ENCODE results near the gene CABCOCO1. TPM values are rescaled to one million over a fixed set of nuclear protein-coding genes. Genes with fewer than 3 reads are reported as not detected.
"Not testable (repeated sequence)": the region's sequence is repeated elsewhere in the genome, so short reads cannot be mapped to it uniquely, and the experiment has no call there.

The CABCOCO1 gene
- total RNA-seq, 4 donors from 2014 or later, result not detected

DNA sequence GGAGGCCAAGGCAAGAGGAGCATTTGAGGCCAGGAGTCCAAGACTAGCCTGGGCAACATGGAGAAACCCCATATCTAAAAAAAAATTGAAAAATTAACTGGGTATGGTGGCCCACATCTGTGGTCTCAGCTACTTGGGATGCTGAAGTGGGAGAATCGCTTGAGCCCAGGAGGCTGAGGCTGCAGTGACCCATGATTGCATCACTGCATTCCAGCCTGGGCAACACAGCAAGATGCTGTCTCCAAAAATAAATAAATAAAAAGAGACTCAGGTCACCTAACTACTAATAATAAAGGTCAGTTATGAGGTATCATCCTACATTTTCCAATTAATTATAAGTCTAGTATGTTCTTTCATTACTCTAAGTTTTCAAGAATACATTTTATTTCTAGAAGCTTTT, 20.6 kb downstream of the CABCOCO1 start:
- H3K4me1 ChIP-seq, result no peaks in the 10 kb centered on the region
- 87% methylated on average over 1 of the region's 1 CpG for WGBS
- no peaks in the 10 kb centered on the region for H3K9me3 ChIP-seq

DNA sequence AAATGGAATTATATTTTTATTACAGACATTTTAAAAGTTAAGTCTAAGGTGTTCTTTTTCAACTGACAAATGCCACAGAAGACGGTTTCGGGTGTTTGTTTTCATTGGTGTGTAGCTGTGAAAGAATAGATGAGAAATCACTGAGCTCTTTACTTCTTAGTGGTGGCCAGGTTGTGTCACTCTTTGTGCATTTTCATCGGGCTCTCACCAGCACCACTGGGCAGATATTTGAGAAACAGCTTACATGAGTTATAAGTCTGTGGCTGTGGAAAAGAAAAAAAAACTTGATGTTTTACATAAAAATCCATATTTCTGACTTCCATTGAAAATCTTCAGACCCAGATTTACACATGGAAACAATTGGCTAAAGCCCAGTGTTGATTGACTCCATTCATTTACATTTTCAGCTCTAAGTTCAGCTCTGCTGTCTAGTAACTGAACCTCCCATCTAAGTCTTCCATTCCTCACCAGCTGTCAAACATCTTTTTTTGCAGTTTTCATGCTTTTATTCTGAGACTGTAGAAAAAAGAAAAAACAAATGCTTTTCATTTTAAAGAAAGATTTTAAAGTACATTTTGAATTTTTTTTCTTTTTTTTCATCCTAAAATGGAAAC, 22.3 kb downstream of the CABCOCO1 start:
- no peak overlapping the region for H3K27ac ChIP-seq
- no peaks in the 10 kb centered on the region for H3K36me3 ChIP-seq
- H3K9me3 ChIP-seq, result no peaks in the 10 kb centered on the region
- TF ChIP-seq, protein P1, sequence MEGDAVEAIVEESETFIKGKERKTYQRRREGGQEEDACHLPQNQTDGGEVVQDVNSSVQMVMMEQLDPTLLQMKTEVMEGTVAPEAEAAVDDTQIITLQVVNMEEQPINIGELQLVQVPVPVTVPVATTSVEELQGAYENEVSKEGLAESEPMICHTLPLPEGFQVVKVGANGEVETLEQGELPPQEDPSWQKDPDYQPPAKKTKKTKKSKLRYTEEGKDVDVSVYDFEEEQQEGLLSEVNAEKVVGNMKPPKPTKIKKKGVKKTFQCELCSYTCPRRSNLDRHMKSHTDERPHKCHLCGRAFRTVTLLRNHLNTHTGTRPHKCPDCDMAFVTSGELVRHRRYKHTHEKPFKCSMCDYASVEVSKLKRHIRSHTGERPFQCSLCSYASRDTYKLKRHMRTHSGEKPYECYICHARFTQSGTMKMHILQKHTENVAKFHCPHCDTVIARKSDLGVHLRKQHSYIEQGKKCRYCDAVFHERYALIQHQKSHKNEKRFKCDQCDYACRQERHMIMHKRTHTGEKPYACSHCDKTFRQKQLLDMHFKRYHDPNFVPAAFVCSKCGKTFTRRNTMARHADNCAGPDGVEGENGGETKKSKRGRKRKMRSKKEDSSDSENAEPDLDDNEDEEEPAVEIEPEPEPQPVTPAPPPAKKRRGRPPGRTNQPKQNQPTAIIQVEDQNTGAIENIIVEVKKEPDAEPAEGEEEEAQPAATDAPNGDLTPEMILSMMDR (IDR thresholded peaks at IDR 0.05), result no peak
- TF ChIP-seq POLR2A (IDR thresholded peaks at IDR 0.05), result no peak
- WGBS, result 87% methylated on average over 3 of the region's 3 CpGs
- no peak for DNase-seq (ENCODE audit: low spot score in 2 of 2)
- no peak overlapping the region for H3K4me3 ChIP-seq
- H3K4me1 ChIP-seq, result no peaks in the 10 kb centered on the region
- H3K27me3 ChIP-seq, result no peaks in the 10 kb centered on the region

More for the DNA sequence above, 20.6 kb downstream of the CABCOCO1 start:
- no peak for DNase-seq (ENCODE audit: low spot score in 2 of 2)
- Histone ChIP-seq H3K27me3 (no peaks in the 10 kb centered on the region), H3K36me3 (no peaks in the 10 kb centered on the region), H3K27ac (no peak overlapping the region), H3K4me3 (no peak overlapping the region)
- TF ChIP-seq, protein P1 (IDR thresholded peaks at IDR 0.05), result no peak
- TF ChIP-seq POLR2A (IDR thresholded peaks at IDR 0.05), result no peak
- no peak for TF ChIP-seq EP300 (IDR thresholded peaks at IDR 0.05)
- TF ChIP-seq POLR2AphosphoS5 (IDR thresholded peaks at IDR 0.05), result no peak

GRCh38 chr10:61688551-61689308, 26.0 kb downstream of the CABCOCO1 start:
- Histone ChIP-seq H3K4me1 (no peaks in the 10 kb centered on the region), H3K4me3 (no peak overlapping the region), H3K9me3 (no peaks in the 10 kb centered on the region), H3K36me3 (no peaks in the 10 kb centered on the region), H3K27ac (no peak overlapping the region), H3K27me3 (no peaks in the 10 kb centered on the region)
- no peak for DNase-seq (ENCODE audit: low spot score in 2 of 2)
- TF ChIP-seq POLR2A (IDR thresholded peaks at IDR 0.05), result no peak
- no peak for TF ChIP-seq POLR2AphosphoS5 (IDR thresholded peaks at IDR 0.05)
- TF ChIP-seq, protein P1 (IDR thresholded peaks at IDR 0.05), result no peak
- TF ChIP-seq EP300 (IDR thresholded peaks at IDR 0.05), result no peak
- WGBS, result 78% methylated on average over 11 of the region's 11 CpGs

GRCh38 chr10:61691667-61692066, 28.9 kb downstream of the CABCOCO1 start:
- not testable (repeated sequence) for H3K36me3 ChIP-seq; H3K27ac ChIP-seq; DNase-seq (ENCODE audit: low spot score in 2 of 2); H3K27me3 ChIP-seq; H3K4me1 ChIP-seq; H3K4me3 ChIP-seq; H3K9me3 ChIP-seq
- 100% methylated on average over 2 of the region's 2 CpGs for WGBS

- TF ChIP-seq POLR2AphosphoS5 (IDR thresholded peaks at IDR 0.05), result no peak
- H3K27me3 ChIP-seq, result no peaks in the 10 kb centered on the region
- H3K27ac ChIP-seq, result no peak overlapping the region
- no peak overlapping the region for H3K4me3 ChIP-seq
- no peaks in the 10 kb centered on the region for H3K4me1 ChIP-seq
- no peaks in the 10 kb centered on the region for H3K36me3 ChIP-seq
- 93% methylated on average over 3 of the region's 3 CpGs for WGBS
- no peak for DNase-seq (ENCODE audit: low spot score in 2 of 2)
- H3K9me3 ChIP-seq, result no peaks in the 10 kb centered on the region
Observed at GRCh38 chr10:61692447-61693010, 29.8 kb downstream of the CABCOCO1 start.

GRCh38 chr10:61698968-61699655, 36.4 kb downstream of the CABCOCO1 start:
- Histone ChIP-seq H3K9me3 (no peaks in the 10 kb centered on the region), H3K27me3 (no peaks in the 10 kb centered on the region), H3K27ac (no peak overlapping the region), H3K4me3 (no peak overlapping the region), H3K4me1 (no peaks in the 10 kb centered on the region), H3K36me3 (no peaks in the 10 kb centered on the region)
- 91% methylated on average over 4 of the region's 4 CpGs for WGBS
- TF ChIP-seq POLR2A (IDR thresholded peaks at IDR 0.05), result no peak
- TF ChIP-seq, protein P1 (IDR thresholded peaks at IDR 0.05), result no peak
- no peak for TF ChIP-seq POLR2AphosphoS5 (IDR thresholded peaks at IDR 0.05)
- TF ChIP-seq EP300 (IDR thresholded peaks at IDR 0.05), result no peak
- DNase-seq (ENCODE audit: low spot score in 2 of 2), result no peak
